COLO829 (cell line): ENCODE results near the gene HTRA3.

Experiments
- DNase-seq: peaks from one replicate; pipeline ENCODE4 v3.0.0; 2012; ENCODE audit warnings: low spot score

Gene HTRA3

DNA sequence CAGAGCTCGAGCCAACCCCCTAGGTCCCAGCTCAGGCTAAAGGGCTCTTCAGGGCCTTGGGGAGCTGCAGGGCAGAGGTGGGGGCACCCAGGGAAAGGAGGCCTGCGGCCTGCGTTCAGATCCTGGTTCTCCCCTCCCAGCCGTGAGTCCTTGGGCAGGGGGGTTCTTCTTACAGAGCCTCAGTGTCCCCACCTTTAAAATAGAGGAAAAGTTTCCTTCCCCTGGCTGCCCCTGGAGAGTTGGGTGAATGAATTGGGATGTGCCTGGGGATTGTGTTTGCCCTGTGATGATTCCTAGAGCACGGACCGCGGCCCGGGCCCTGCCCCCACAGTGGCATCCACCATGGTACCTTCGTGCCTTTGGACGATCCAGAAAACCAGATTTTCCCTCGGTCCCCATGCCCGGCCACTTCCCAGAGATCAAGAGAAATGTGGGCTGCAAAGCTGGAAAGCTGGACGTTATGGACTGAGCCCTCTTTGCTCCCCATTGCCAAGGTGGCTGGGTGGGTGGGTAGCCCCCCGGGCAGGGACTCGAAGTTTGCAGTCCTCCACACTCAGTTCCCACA is 11.4 kb downstream of the HTRA3 start:
- DNase-seq: no peak

DNA sequence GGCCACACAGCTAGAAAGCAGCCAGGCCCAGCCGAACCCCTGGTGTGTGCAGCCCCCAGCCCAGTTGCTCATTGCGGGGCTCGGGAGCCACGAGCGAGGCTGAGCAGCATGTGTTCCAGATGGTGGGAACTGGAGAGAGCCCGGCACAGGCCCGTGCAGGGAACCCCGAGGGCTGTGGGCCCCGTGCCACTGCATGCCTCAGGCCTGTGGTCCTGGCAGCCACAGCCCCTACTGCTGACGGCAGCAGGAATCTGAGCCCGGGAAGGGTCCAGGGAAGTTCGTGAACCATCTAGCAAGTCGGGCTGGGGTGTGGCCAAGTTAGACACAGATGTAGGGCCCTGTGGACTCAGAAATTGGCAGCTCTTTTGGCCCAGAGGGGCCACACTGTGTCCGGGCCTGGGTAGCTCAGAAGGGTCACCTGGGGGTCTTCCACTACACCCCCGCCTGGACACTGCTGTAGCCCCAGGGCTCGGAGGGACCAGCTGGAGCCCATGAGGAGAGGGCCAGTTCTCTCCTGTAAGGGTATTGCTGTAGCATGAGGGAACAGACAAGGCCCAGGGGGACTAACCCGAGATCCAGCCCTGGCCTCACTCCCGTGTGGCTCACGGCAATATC is 12.1 kb downstream of the HTRA3 start:
- no peak for DNase-seq

DNA sequence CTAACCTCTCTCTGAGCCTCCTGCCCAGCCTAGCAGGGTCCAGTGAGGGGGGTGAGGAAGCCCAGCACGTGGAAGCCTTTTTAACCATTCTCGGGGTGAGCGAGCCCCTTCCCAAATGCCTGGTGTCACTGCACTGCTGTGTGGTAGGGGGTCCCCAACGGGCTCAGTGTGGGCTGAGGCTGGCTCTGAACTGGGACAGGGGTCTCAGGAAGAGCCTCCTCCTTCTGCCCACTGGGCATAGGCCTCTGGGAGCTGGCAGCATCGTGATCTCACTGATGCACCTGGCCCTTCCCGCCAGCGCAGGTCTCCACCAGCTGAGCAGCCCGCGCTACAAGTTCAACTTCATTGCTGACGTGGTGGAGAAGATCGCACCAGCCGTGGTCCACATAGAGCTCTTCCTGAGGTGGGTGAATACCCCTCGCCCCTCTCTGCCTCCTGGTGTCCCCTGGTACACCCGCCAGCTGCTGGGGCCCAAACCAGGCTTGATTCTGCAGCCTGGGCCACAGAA is 12.6 kb downstream of the HTRA3 start:
- no peak for DNase-seq

DNA sequence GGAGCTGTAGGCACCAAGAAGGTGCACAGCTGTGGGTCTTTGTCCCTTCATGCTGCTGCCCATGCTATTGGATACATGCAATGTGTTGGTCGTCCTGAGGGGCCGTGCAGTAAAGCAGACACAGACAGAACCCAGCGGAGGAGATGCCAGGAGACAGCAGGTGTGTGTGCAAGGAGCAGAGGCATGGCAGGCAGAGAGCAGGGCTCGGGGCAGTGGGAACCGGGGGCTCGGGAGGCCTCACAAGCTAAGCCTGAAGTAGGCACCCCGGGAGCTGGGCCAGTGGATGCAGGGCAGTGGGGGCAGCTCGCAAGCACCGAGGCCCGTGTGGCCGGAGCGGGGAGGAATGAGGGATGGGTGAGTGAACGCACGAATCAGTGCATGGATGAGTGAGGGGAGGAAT is 13.2 kb downstream of the HTRA3 start:
- no peak for DNase-seq

DNA sequence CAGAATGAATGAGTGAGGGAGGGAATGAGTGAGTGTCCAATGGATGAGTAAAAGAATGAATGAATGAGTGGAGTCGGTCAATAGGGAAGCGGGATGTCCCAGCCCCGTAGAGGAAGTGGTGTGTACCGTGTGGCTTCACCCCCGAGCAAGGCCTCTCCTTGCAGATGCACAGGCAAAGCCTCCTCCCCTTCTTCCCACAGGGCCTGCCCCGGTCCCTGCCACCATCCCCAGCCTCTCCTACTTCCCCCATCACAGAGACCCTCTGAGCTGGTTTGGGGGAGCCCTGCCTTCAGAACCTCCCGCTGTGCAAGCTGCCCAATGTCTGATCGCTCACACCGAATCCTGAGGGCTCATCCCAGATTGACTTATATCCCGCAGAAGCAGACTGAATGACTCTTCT is 13.6 kb downstream of the HTRA3 start:
- DNase-seq: no peak

DNA sequence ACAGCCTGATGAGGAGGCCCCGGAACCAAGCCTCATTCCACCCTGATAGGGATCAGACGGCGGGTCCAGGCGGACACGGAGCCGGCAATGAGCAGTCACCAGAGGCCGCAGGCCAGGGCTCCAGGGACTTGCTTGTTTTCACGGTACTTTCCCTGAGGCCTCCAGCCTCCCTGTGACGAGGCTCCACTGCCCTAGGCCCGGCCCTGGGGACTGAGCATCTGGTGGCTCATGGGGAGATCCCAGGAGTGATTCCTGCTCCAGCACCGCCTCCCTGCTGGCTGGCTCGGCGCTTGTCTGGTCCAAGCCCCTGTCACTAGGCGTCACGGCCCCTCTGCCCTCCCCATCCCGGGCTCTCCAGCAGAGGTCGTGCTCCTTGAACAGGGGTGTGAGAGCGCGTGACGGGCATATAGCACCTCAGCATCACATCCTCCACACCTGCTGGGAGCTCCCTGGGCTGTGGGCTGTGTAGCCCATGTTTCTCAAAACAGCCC is 14.1 kb downstream of the HTRA3 start:
- DNase-seq: no peak

DNA sequence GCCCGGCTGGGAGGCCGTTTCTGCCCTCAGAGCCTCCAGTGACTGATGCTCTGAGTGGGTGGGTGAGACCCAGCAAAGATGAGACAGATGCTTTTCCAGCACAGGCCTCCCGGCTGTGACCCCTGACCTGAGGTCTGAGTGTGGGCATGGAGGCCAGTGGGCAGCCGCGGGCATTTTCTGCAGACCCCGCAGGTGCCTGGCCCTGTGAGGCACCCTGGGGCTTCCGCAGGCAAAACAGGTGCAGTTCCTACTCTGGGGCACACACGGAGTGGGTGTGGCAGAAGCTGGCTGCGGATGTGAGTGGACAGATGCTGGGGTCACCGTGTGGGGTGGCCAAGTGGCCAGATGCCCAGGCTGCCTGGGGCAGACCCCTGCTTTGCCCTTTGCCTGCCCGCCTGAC is 14.8 kb downstream of the HTRA3 start:
- no peak for DNase-seq

DNA sequence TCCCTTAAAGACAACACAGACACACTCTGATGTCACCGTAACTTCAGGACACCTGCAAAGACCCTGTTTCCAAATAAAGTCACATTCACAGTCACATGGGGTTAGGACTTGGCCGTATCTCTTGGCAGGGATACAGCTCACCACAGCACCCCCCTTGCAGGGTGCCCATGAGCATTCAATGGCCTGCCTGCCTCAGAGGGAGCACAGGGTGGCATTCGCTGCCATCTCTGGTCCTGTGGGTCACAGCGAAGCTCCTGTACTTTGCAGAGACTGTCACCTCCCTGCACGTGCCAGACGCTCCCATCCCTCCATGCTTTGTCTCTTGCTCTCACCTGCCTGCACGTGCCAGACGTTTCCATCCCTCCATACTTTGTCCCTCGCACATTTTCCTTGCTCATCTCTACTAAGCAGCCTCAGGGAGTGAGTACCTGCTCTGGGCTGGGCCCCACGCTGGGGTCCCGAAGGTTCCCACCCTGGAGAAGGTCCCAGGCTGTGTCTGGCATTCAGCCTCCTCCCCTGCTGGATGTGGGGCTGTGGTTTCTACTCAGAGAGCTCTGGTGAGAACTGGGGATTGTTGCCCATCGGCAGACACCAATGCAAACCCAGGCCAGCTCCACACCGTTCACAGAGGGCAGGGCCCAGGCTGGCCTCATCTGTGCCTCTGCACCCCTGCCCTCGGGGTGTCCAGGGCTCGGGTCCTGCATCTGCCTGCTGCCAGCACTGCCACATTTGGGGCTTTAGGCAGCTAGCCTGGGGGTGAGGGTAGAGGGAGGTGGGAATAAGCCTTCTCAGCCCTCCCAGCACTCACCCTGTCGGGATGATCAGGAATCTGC is 15.8 kb downstream of the HTRA3 start:
- DNase-seq: no peak

DNA sequence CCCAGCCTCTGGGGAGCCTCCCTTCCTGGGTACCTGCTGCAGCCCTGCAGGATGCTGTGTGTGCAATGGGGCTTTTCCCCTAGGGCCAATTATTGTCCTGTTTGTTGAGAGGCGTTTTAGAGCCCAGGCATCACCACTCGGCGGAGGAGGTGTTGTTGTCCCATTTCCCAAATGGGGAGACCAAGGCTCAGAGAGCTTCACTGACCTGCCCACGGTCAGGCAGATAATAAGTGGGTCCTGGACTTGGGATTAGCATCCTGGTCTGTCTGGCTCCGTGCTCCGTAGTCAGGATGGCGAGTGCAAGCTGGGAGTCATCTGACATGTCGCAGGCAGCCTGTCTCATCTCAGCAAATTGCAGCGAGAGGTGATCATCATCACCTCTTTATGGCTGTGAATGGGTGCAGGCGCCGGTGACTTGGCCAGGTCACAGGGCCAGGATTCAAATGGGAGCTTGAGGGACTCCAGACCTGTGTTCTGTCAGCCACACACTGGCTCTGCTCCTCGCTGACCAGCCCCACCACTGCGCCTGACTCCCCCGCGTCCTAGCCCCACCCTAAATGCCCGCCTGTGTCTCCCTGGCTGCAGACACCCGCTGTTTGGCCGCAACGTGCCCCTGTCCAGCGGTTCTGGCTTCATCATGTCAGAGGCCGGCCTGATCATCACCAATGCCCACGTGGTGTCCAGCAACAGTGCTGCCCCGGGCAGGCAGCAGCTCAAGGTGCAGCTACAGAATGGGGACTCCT is 16.6 kb downstream of the HTRA3 start:
- DNase-seq: no peak

DNA sequence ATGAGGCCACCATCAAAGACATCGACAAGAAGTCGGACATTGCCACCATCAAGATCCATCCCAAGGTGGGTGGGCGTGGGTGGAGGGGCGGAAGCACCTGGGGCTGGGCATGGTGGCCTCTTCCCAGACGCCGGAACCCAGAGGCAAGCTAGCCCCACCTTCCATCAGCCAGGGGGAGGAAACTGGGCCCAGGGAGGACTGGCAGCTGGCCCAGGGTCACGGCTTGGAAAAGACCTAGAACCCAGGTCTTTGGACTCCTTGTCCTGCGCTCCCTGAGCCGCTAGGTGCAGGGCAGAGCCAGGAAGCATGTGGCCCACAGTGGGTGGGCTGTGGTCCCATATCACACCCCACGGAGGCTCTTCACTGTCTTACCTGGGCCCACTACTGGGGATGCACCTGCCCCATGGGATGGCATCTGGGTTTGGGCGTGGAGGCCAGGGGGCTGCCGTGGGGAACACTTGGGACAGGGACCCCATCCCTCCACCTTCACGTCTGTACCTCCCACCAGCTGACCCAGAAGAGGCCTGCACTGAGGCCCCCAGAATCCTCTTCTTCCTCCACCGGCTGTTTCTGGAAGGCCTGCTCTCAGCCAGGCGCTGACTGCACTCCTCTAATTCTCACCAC is 17.3 kb downstream of the HTRA3 start:
- DNase-seq: no peak

DNA sequence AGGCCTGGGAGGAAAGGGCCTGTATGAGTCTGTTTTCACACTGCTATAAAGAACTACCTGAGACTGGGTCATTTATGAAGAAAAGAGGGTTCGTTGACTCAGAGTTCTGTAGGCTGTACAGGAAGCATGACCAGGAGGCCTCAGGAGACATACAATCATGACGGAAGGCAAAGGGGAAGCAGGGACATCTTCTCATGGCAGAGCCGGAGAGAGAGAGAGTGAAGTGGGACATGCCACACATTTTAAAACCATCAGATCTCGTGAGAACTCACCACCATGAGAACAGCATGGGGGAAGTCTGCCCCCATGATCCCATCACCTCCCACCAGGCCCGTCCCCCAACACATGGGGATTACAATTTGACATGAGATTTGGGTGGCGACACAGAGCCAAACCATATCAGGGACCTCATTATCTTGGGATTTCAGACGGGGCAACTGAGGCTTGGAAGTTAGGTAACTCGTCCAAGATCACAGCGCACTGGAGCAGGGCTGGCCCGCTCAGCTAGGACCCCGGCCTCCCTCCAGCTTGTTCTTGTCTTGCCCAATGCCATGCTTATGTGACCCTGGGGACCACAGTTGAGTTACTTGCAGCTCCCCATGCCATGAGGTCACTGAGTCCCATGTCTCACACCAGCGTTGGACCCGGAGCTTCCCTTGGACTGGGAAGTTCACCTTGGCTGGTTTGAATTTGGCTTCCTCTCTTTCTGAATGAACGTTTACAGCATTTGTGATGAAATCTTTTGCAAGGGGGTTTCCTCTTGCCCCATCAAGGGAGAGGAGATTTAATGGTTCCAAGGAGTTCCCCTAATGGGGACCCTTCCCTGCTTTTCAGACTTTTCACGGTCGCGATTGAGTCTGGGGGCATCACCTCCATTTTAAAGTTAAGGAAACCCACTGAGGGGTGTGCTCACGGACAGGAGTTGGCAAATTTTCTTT is 18.1 kb downstream of the HTRA3 start:
- DNase-seq: no peak

DNA sequence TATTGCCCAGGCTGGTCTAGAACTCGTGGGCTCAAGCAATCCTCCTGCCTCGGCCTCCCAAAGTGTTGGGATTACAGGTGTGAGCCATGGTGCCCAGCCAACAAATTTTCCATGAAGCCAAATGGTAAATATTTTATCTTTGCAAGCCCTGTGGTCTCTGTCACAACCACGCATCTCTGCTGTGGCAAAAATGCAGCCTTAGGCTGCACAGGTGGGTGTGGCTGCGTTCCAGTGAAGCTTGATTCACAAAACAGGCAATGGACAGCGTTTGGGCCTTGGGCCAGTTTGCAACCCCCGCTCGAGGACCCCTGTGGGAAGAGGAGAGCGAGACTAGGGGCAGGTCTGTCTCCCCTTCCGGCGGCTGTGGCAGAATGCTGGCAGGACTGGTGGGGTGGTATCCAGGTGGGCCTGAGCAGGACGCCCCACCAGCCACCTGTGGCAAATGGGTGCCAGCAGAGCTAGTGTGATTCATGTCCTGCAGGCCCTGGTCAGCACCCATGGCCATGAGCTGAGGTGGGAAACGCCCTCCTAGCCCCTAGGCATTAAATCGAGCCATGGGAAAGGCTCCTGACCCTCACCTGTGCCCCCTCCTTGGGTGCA is 19.7 kb downstream of the HTRA3 start:
- no peak for DNase-seq

DNA sequence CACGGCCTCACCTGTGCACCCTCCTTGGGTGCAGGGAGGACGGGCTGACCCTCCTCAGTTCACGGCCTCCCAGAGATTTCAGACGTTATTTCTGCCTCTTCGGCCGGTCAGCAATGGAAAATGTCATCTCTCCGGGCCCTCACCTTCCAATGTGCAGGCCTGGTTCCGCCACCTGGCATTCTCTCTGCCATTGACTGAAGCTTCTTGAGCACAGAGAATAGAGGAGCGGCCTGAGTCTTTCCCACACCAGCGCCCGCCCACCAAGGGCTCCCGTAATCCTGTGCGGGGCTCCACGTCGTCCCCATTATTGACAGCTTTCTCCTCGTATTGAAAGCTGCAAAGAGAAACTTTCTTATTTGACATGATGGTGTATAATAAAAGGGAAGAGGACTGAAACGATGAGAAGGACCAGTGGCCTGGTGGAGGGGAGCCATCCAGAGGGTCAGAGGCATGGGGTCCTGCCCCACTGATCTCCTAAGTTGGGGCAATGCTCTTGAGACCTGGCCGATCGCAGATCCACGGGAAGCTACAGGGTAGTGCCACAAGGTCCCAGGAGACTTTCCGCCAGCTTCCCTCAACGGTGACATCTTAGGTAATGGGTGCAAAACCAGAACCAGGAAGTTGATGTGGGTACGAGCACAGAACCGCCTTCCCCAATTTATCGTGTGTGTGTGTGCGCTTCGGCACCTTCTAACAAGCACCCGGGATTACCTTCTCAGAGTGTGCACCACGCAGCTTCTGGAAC is 20.6 kb downstream of the HTRA3 start:
- no peak for DNase-seq

DNA sequence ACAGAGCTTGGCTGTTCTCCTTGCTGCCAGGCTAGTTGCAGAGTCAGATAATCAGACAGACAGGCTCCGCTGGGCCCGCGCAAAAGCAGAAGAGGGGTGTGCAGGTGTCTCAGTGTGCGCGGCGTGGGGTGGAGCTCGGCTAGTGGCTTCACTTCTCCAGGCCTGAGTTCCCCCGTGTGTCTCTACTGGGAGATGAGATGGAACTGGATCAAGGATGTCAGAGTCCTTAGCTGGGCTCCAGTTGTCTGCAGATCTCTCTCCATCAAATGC is 21.1 kb downstream of the HTRA3 start:
- DNase-seq: no peak

DNA sequence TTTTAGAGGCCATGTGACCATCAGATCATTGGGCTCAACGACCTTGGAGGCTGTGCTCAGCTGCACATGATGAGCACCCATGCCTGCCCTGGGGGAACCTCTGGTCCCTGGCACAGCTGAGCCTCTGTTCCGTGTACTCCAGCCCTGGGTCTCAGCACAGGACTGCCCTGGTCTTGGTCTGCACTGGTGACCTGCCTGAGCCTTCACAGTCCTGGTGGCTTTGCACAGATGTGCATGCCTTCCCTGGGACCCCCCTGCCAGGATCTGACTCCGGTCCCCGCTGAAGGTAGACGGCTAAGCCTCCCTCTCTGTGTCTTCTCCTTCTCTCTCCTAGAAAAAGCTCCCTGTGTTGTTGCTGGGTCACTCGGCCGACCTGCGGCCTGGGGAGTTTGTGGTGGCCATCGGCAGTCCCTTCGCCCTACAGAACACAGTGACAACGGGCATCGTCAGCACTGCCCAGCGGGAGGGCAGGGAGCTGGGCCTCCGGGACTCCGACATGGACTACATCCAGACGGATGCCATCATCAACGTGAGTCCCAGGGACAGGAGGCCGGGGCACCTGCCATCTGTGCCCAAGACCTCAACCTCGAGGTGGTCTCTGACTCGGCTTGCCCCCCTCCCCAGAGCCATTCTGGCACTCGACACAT is 21.6 kb downstream of the HTRA3 start:
- no peak for DNase-seq

DNA sequence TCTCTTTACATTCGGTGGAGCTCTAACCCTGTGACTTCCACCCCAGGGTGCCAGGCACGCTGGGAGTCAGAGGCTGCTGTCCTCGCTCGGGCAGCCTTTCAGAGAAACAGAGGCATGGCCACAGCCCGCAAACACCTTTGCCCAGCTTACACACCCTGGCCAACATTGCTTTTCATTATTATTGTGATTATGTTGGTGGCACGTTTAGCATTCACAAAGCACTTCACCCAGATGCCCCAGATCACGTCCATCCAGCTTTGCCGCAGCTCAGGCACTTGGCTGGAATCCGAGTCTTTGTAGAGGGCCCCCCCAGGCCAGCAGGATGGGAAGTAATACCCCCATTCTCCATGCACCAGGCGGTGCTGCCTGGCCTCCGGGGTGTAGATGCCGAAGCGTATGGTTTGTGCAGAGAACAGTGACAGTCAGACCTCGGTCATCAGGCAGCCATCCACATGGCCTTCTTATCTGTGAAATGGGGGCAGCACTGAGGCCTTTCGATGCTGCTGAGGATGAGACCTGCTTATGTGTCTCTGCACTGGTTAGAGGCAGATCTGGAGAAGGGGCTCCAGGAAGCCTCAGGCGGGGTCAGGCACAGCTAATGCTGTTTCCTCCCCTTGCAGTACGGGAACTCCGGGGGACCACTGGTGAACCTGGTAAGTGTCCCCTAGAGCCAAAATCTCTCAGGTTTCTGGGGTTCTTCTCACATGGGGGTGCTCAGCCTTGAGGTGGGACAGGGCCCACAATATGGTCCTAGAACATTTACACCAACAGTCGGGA is 22.3 kb downstream of the HTRA3 start:
- DNase-seq: no peak

DNA sequence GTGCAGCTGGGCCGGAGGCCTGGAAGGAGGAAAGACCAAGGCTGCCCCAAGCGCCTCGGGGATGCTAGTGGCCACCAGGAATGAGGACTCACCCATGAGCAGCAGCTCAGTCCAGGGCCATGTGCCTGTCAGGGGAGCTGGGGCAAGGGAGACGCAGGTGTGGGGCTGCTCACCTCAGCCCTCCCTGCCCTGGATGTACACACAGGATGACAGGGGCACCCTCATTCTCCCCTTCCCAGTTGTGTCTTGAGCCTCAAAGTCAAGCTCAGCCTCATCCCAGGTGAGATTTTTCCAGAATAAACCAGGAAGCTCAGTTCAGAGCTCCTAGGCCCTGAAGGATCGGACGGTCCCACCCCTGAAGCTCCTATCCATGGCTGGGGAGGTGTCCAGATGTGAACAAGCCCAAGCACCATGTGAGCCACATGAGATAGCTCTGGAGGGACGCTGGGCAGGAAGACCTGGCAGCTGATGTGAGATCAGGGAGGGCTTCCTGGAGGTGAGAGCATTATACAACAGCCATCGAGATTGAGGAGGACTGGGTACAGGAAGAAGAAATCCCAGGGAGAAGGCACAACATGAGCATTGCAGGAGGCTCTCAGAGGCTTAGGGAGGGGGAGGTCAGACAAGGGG is 23.0 kb downstream of the HTRA3 start:
- DNase-seq: no peak
